PC-9 (cell line): ENCODE results near the gene TCEANC2.

Experiments
- EZH2 ChIP-seq: fragments of 200-600 bp; sonication (generic); IDR thresholded peaks from 2 replicates; pipeline ENCODE4 v1.8.0; 2017; ENCODE audit warnings: antibody characterized with exemption, low read depth
- TF ChIP-seq, protein P1 (sequence below): fragments of 200-600 bp; sonication (generic); conservative IDR thresholded peaks from 2 replicates; pipeline ENCODE4 v1.6.1; 2017; ENCODE audit warnings: mixed run types, antibody characterized with exemption, mild to moderate bottlenecking, moderate library complexity

DNA sequence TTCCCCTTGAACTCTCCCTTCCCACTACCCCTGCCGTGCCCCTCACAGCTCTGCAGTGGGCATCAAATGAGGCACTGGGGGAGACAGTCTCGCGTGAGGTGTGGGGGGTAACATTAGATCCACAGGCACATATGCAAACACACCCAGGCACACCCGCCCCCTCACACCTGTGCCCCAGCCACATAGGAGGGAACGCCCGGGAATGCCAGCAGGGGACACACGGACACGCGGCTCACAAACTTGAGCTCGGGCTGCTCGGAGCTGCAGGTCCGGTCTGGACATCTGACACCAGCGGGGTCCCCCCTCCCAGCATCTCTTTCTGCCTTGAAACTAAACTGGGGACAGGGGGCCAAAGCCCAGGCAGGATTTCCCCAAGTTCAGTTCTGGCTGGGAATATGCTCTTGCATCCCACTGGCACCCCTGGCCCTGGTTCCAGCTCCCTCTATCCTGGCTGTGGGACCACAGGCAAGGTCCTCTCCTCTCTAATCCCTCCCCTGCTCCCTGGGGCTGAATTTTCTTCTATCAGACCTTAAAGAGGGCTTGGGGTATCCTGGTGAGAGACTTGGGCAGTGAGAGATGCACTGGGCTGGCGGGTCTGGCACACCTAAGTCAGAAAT is 68.8 kb downstream of the TCEANC2 start:
- TF ChIP-seq EZH2, result no peak
- TF ChIP-seq, protein P1, sequence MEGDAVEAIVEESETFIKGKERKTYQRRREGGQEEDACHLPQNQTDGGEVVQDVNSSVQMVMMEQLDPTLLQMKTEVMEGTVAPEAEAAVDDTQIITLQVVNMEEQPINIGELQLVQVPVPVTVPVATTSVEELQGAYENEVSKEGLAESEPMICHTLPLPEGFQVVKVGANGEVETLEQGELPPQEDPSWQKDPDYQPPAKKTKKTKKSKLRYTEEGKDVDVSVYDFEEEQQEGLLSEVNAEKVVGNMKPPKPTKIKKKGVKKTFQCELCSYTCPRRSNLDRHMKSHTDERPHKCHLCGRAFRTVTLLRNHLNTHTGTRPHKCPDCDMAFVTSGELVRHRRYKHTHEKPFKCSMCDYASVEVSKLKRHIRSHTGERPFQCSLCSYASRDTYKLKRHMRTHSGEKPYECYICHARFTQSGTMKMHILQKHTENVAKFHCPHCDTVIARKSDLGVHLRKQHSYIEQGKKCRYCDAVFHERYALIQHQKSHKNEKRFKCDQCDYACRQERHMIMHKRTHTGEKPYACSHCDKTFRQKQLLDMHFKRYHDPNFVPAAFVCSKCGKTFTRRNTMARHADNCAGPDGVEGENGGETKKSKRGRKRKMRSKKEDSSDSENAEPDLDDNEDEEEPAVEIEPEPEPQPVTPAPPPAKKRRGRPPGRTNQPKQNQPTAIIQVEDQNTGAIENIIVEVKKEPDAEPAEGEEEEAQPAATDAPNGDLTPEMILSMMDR, result no peak
